Pancreas (tissue), 10 donors: ENCODE measurements around the gene PCBP2. TPM values are rescaled to one million over a fixed set of nuclear protein-coding genes. Genes with fewer than 3 reads are reported as not detected.
A peak's percentile ranks its signal among the peaks of the same experiment; 100 is the strongest.
"Not testable (repeated sequence)": the region's sequence is repeated elsewhere in the genome, so short reads cannot be mapped to it uniquely, and the experiment has no call there.

Experiments used
- ATAC-seq, 4 donors: fragments of 200-7000 bp; cut with Tn5 transposase; one replicate each; pipeline versions ENCODE4 v1.8.0 to v1.9.1; 2020; ENCODE audit warnings: mild to moderate bottlenecking in 4 of 4, moderate library complexity in 4 of 4
- DNase-seq, 6 donors: peaks; one replicate each; pipeline ENCODE4 v3.0.0-alpha.2; 2020
- FAIRE-seq: peaks from 2 replicates; lab custom pipeline; 2012; peaks lifted over from hg19 to GRCh38; lab: Jason Lieb, UNC
- H3K27ac ChIP-seq, 4 donors: fragments of 200-600 bp; sonication (generic); 1 replicate in 3 of 4; 2 replicates in 1 of 4; pipeline versions ENCODE4 v1.5.0 to v1.8.0; 2020
- H3K27me3 ChIP-seq, 4 donors: fragments of 200-600 bp; one replicate each; pipeline ENCODE4 v1.8.0; 2021
- H3K36me3 ChIP-seq, 3 donors: fragments of 200-600 bp; sonication (generic) in 1 of 3; one replicate each; pipeline versions ENCODE4 v1.5.0 to v1.8.0; 2020 to 2021
- H3K4me1 ChIP-seq, 3 donors: fragments of 200-600 bp; one replicate each; pipeline ENCODE4 v1.8.0; 2021
- H3K4me3 ChIP-seq, 4 donors: fragments of 200-600 bp; sonication (generic) in 2 of 4; one replicate each; pipeline versions ENCODE4 v1.5.0 to v1.8.0; 2020 to 2021
- H3K9me3 ChIP-seq, 4 donors: fragments of 200-600 bp; one replicate each; pipeline ENCODE4 v1.8.0; 2021
- WGBS, 2 donors: extraction: QIAGEN DNeasy Blood & Tissue Kit; methylation state at CpG; one replicate each; pipeline ENCODE4 v1.1.7; 2013; 5-methylcytosine and 5-hydroxymethylcytosine counted together
- intact Hi-C, 3 donors: fragments of 100-400 bp; cut with DNase I; formaldehyde crosslinking; loops; one replicate each; pipeline versions ENCODE4 v1.11.1 to v1.14.2; 2022
- polyA plus RNA-seq, 2 donors: library from polyadenylated mRNA; stranded (reverse); fragments of 200-250 nt; gene quantifications; one replicate each; pipeline ENCODE4 v1.2.3, GENCODE V29; 2013
- total RNA-seq, 6 donors: library from RNA; stranded (reverse); fragmentation: NEBNext Ultra II Directional in 4 of 6; extraction: Animal tissue kit (Norgen Biotek cat#: 25700) in 4 of 6; gene quantifications; one replicate each; pipeline versions ENCODE4 v1.2.1 to v1.2.4, GENCODE V29; 2021 to 2023
- TF ChIP-seq, protein P1 (sequence below), 4 donors: fragments of 200-600 bp; sonication (generic) in 3 of 4; IDR thresholded peaks; one replicate each; pipeline versions ENCODE4 v1.5.0 to v1.8.0; 2021; ENCODE audit warnings: antibody characterized with exemption in 4 of 4
- donor health status: healthy with polysubstance abuse.
- donor health status: DM: no; HTN: no; CAD: no; lungs with moderate emphysema.
- donor health status: DM: no; HTN: no; CAD: no.
- donor health status: control.
- donor health status: control.
- donor health status: Bipolar disorder and iron deficiency.
- donor health status: DM: yes; HTN: yes; CAD: no.
- donor health status: DM: no; HTN: no; CAD: no.
- donor health status: DM: no; HTN: no; CAD: no.
- donor health status: DM: yes; HTN: yes; CAD: no.

The PCBP2 gene
- total and polyA plus RNA-seq, 8 donors: 266 to 608 (median 467) TPM

DNA sequence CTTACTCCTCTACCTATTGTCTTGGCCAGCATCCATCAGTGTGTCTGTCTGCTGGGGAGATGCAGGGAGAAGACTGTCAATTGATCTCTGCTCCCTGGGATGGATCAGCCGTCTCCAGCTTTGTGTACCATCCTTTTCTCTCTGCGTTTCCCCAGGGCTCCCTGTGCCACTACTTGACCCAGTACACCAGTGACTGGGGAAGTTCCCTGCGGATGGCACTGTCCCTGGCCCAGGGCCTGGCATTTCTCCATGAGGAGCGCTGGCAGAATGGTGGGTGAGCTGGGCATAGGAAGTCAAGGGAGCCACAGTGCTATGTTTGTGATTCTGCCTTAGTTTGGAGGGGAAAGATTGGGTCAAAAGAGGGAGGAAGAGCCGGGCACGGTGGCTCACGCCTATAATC lies 23.2 kb upstream of the PCBP2 start:
- Histone ChIP-seq H3K9me3 (no peaks in the 10 kb centered on the region), H3K4me3 (no peak overlapping the region), H3K4me1 (peaks cover 7 to 20% (median 9%) of the 10 kb centered on the region in 3 donors), H3K27me3 (no peaks in the 10 kb centered on the region), H3K27ac (no peak overlapping the region), H3K36me3 (no peaks in the 10 kb centered on the region)
- TF ChIP-seq, protein P1, sequence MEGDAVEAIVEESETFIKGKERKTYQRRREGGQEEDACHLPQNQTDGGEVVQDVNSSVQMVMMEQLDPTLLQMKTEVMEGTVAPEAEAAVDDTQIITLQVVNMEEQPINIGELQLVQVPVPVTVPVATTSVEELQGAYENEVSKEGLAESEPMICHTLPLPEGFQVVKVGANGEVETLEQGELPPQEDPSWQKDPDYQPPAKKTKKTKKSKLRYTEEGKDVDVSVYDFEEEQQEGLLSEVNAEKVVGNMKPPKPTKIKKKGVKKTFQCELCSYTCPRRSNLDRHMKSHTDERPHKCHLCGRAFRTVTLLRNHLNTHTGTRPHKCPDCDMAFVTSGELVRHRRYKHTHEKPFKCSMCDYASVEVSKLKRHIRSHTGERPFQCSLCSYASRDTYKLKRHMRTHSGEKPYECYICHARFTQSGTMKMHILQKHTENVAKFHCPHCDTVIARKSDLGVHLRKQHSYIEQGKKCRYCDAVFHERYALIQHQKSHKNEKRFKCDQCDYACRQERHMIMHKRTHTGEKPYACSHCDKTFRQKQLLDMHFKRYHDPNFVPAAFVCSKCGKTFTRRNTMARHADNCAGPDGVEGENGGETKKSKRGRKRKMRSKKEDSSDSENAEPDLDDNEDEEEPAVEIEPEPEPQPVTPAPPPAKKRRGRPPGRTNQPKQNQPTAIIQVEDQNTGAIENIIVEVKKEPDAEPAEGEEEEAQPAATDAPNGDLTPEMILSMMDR (IDR thresholded peaks at IDR 0.05): no peak
- WGBS, 2 donors: 89 to 92% methylated on average over 7 of the region's 7 CpGs
- no peak for FAIRE-seq
- intact Hi-C loops: no loop called here
- DNase-seq: no peak
- ATAC-seq: no peak

DNA sequence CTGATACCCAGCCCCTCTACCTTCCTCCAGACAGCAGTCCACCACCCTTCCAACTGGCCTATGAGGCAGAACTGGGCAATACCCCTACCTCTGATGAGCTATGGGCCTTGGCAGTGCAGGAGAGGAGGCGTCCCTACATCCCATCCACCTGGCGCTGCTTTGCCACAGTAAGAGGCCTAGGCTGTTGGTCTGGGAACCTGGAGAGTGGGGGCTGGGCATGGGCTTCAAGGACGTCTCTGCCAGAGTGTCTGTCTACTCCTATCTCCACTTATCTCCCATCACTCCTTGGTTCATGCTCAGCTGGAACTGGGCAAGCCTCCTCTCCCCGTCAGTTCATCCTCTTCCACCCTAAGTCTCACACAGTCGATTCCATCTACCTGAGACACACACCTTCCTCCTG lies 21.8 kb upstream of the PCBP2 start:
- no peak for DNase-seq
- intact Hi-C loops: no loop called here
- no peak overlapping the region for H3K27ac ChIP-seq

GRCh38 chr12:53431187-53431586 lies 20.7 kb upstream of the PCBP2 start:
- DNase-seq (peak in 1 of 6 donors; percentile 26), FAIRE-seq (no peak), ATAC-seq (no peak)
- no peaks in the 10 kb centered on the region for H3K27me3 ChIP-seq
- no peaks in the 10 kb centered on the region for H3K36me3 ChIP-seq
- no peak overlapping the region for H3K27ac ChIP-seq
- intact Hi-C loops: no loop called here
- 75 to 76% methylated on average over 7 of the region's 7 CpGs for WGBS, 2 donors
- H3K9me3 ChIP-seq: no peaks in the 10 kb centered on the region
- TF ChIP-seq, protein P1 (IDR thresholded peaks at IDR 0.05): no peak
- H3K4me3 ChIP-seq: no peak overlapping the region
- peaks cover 0 to 3% (median 0%) of the 10 kb centered on the region in 3 donors for H3K4me1 ChIP-seq

More for the DNA sequence above, 21.8 kb upstream of the PCBP2 start:
- no peak overlapping the region for H3K4me3 ChIP-seq
- FAIRE-seq: no peak
- H3K9me3 ChIP-seq: no peaks in the 10 kb centered on the region
- H3K4me1 ChIP-seq: peaks cover 0 to 10% (median 0%) of the 10 kb centered on the region in 3 donors
- ATAC-seq: no peak
- H3K27me3 ChIP-seq: no peaks in the 10 kb centered on the region
- no peaks in the 10 kb centered on the region for H3K36me3 ChIP-seq
- TF ChIP-seq, protein P1 (IDR thresholded peaks at IDR 0.05): no peak
- WGBS, 2 donors: 75 to 85% methylated on average over 5 of the region's 5 CpGs

- H3K9me3 ChIP-seq, ATAC-seq, FAIRE-seq, H3K27ac ChIP-seq, H3K4me1 ChIP-seq, H3K27me3 ChIP-seq, H3K36me3 ChIP-seq, H3K4me3 ChIP-seq, intact Hi-C loops: not testable (repeated sequence)
- peak in 1 of 6 donors; percentile 6 for DNase-seq
- WGBS, 2 donors: 95 to 96% methylated on average over 9 of the region's 9 CpGs
These were observed 16.6 kb upstream of the PCBP2 start for GRCh38 chr12:53435326-53435725.

DNA sequence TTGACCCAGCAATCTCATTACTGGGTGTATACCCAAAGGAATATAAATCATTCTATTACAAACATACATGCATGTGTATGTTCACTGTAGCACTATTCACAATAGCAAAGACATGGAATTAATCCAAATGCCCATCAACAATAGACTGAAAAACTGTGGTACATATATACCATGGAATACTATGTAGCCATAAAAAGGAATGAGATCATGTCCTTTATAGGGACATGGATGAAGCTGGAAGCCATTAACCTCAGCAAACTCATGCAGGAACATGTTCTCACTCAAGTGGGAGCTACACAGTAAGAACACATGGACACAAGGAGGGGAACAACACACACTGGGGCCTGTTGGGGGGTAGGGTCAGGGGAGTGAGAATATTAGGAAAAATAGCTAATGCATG lies 12.3 kb upstream of the PCBP2 start:
- peaks cover 6 to 16% (median 6%) of the 10 kb centered on the region in 3 donors for H3K4me1 ChIP-seq
- H3K27me3 ChIP-seq, FAIRE-seq, intact Hi-C loops, H3K4me3 ChIP-seq, H3K27ac ChIP-seq, H3K9me3 ChIP-seq, ATAC-seq, H3K36me3 ChIP-seq: not testable (repeated sequence)
- peak in 1 of 6 donors; percentile 3 for DNase-seq

GRCh38 chr12:53441040-53441833 lies 10.7 kb upstream of the PCBP2 start, which contains the start of gene PRR13:
Gene PRR13, plus strand, starts transcription at chr12:53441734. Its CDS starts 981 bp downstream, at chr12:53442715.
- Histone ChIP-seq H3K27me3 (no peaks in the 10 kb centered on the region), H3K4me1 (peaks cover 10 to 24% (median 16%) of the 10 kb centered on the region in 3 donors), H3K9me3 (no peaks in the 10 kb centered on the region), H3K27ac (peak within 1 kb of the TSS; percentile 65 to 97 (median 86)), H3K36me3 (peaks cover 0 to under 1% (median 0%) of the 10 kb centered on the region in 3 donors), H3K4me3 (peak within 1 kb of the TSS; percentile 56 to 68 (median 66))
- TF ChIP-seq, protein P1 (IDR thresholded peaks at IDR 0.05): no peak
- FAIRE-seq (peak; percentile 82), DNase-seq (peak; percentile 96 to 99 (median 98)), ATAC-seq (peak; percentile 95 to 98 (median 96))
- intact Hi-C loops: no loop called here
- 1% methylated on average over 31 of the region's 31 CpGs for WGBS, 2 donors
